H9 (cell line): ENCODE data around the gene LZIC. TPM values are rescaled to one million over a fixed set of nuclear protein-coding genes. Genes with fewer than 3 reads are reported as not detected.

ENCODE experiments used
- DNase-seq: peaks from one replicate; pipeline ENCODE4 v3.0.0-alpha.2; 2017
- H2AFZ ChIP-seq: one replicate; pipeline ENCODE4 v1.6.1; 2013; ENCODE audit warnings: mild to moderate bottlenecking, low read length, control low read depth, moderate library complexity
- H2AK5ac ChIP-seq: 2 replicates; pipeline ENCODE4 v1.6.1; 2013; ENCODE audit warnings: low read length, control low read depth, mixed read lengths; ENCODE audit not compliant: insufficient read length
- H2BK120ac ChIP-seq: one replicate; pipeline ENCODE4 v1.6.1; 2013; ENCODE audit warnings: low read depth, mild to moderate bottlenecking, low read length, control low read depth, inconsistent platforms; ENCODE audit not compliant: poor library complexity, severe bottlenecking
- H2BK12ac ChIP-seq: 2 replicates; pipeline ENCODE4 v1.6.1; 2013; ENCODE audit warnings: low read length, control low read depth, mixed read lengths, low read depth; ENCODE audit not compliant: insufficient read length
- H2BK15ac ChIP-seq: 2 replicates; pipeline ENCODE4 v1.6.1; 2013; ENCODE audit warnings: low read depth, low read length, control low read depth
- H2BK20ac ChIP-seq: one replicate; pipeline ENCODE4 v1.6.1; 2013; ENCODE audit warnings: low read depth, mild to moderate bottlenecking, low read length, control low read depth, inconsistent platforms; ENCODE audit not compliant: poor library complexity, severe bottlenecking
- H2BK5ac ChIP-seq: 2 replicates; pipeline ENCODE4 v1.6.1; 2013; ENCODE audit warnings: low read length, control low read depth, mixed read lengths; ENCODE audit not compliant: insufficient read length
- H3K14ac ChIP-seq: 2 replicates; pipeline ENCODE4 v1.6.1; 2013; ENCODE audit warnings: low read length, control low read depth; ENCODE audit not compliant: insufficient read depth
- H3K18ac ChIP-seq: 2 replicates; pipeline ENCODE4 v1.6.1; 2013; ENCODE audit warnings: low read depth, mild to moderate bottlenecking, mixed read lengths, low read length, control low read depth; ENCODE audit not compliant: insufficient read length
- H3K23ac ChIP-seq: 2 replicates; pipeline ENCODE4 v1.6.1; 2013; ENCODE audit warnings: low read length, control low read depth, mixed read lengths, low read depth; ENCODE audit not compliant: insufficient read length
- H3K23me2 ChIP-seq: 2 replicates; pipeline ENCODE4 v1.6.1; 2013; ENCODE audit warnings: low read depth, mild to moderate bottlenecking, mixed read lengths, low read length, control low read depth; ENCODE audit not compliant: insufficient read length, poor library complexity, severe bottlenecking
- H3K27ac ChIP-seq: 2 replicates; pipeline ENCODE4 v1.5.1; 2013; ENCODE audit warnings: low read length, control low read depth, mixed read lengths, low read depth; ENCODE audit not compliant: insufficient read length
- H3K27me3 ChIP-seq: 2 replicates; pipeline ENCODE4 v1.6.1; 2013; ENCODE audit warnings: low read length, control low read depth, inconsistent platforms; ENCODE audit not compliant: insufficient read depth
- H3K4ac ChIP-seq: 2 replicates; pipeline ENCODE4 v1.6.1; 2013; ENCODE audit warnings: low read depth, mild to moderate bottlenecking, control low read depth, inconsistent platforms, low read length, moderate library complexity
- H3K4me1 ChIP-seq: 2 replicates; pipeline ENCODE4 v1.6.1; 2013; ENCODE audit warnings: low read length, control low read depth, inconsistent platforms; ENCODE audit not compliant: insufficient read depth
- H3K4me2 ChIP-seq: 2 replicates; pipeline ENCODE4 v1.6.1; 2013; ENCODE audit warnings: low read length, control low read depth, mixed read lengths; ENCODE audit not compliant: insufficient read length, insufficient read depth
- H3K56ac ChIP-seq: 2 replicates; pipeline ENCODE4 v1.6.1; 2013; ENCODE audit warnings: low read depth, mild to moderate bottlenecking, mixed read lengths, low read length, control low read depth; ENCODE audit not compliant: insufficient read length
- H3K79me1 ChIP-seq: 2 replicates; pipeline ENCODE4 v1.6.1; 2013; ENCODE audit warnings: low read depth, mild to moderate bottlenecking, moderate library complexity, low read length, control low read depth, inconsistent platforms; ENCODE audit not compliant: insufficient read depth, poor library complexity, severe bottlenecking
- H3K79me2 ChIP-seq: 2 replicates; pipeline ENCODE4 v1.6.1; 2013; ENCODE audit warnings: low read length, control low read depth, inconsistent platforms; ENCODE audit not compliant: insufficient read depth
- H3K9ac ChIP-seq: 2 replicates; pipeline ENCODE4 v1.6.1; 2013; ENCODE audit warnings: low read length, control low read depth, mixed read lengths; ENCODE audit not compliant: insufficient read length; ENCODE audit errors: extremely low read depth
- H3K9me3 ChIP-seq: one replicate; pipeline ENCODE4 v1.6.1; 2013; ENCODE audit warnings: low read depth, low read length, inconsistent platforms; ENCODE audit not compliant: control insufficient read depth
- H3T11ph ChIP-seq: one replicate; pipeline ENCODE4 v1.6.1; 2013; ENCODE audit warnings: mild to moderate bottlenecking, low read length, control low read depth, inconsistent platforms
- H4K20me1 ChIP-seq: one replicate; pipeline ENCODE4 v1.6.1; 2013; ENCODE audit not compliant: control insufficient read depth, insufficient read length, insufficient read depth
- H4K5ac ChIP-seq: 2 replicates; pipeline ENCODE4 v1.6.1; 2013; ENCODE audit warnings: low read depth, mild to moderate bottlenecking, mixed read lengths, low read length, control low read depth; ENCODE audit not compliant: insufficient read length
- H4K8ac ChIP-seq: replicated peaks from 2 replicates; pipeline ENCODE4 v1.6.1; 2013; ENCODE audit warnings: low read length, control low read depth, mixed read lengths, low read depth; ENCODE audit not compliant: insufficient read length
- H4K91ac ChIP-seq: 2 replicates; pipeline ENCODE4 v1.6.1; 2013; ENCODE audit warnings: low read depth, mild to moderate bottlenecking, moderate library complexity, mixed read lengths, low read length, control low read depth; ENCODE audit not compliant: insufficient read length
- H3K27ac Mint-ChIP-seq, 3 experiments: 2 replicates in 2 of 3; 3 replicates in 1 of 3; pipeline ENCODE4 v1.8.0; 2020 to 2021; ENCODE audit warnings: mixed read lengths in 3 of 3, mild to moderate bottlenecking in 1 of 3, moderate library complexity in 1 of 3
- H3K27me3 Mint-ChIP-seq: 2 replicates; pipeline ENCODE4 v1.8.0; 2021; ENCODE audit warnings: low read depth, mild to moderate bottlenecking, moderate library complexity, mixed read lengths
- H3K36me3 Mint-ChIP-seq, 3 experiments: 2 replicates in 2 of 3; 3 replicates in 1 of 3; pipeline ENCODE4 v1.8.0; 2020 to 2021; ENCODE audit warnings: low read depth in 3 of 3, mixed read lengths in 3 of 3; ENCODE audit not compliant: insufficient read depth in 1 of 3
- H3K4me1 Mint-ChIP-seq, 2 experiments: 2 replicates each; pipeline ENCODE4 v1.8.0; 2020; ENCODE audit warnings: mixed read lengths in 2 of 2
- H3K4me3 Mint-ChIP-seq, 2 experiments: 2 replicates in 1 of 2; 3 replicates in 1 of 2; pipeline ENCODE4 v1.8.0; 2020 to 2021; ENCODE audit warnings: mild to moderate bottlenecking in 2 of 2, mixed read lengths in 2 of 2, moderate library complexity in 1 of 2
- H3K9me3 Mint-ChIP-seq, 2 experiments: 2 replicates in 1 of 2; 3 replicates in 1 of 2; pipeline ENCODE4 v1.8.0; 2020; ENCODE audit warnings: mild to moderate bottlenecking in 2 of 2, mixed read lengths in 2 of 2, moderate library complexity in 1 of 2
- WGBS: extraction: QIAGEN DNeasy Blood & Tissue Kit; methylation state at CpG from one replicate; pipeline ENCODE4 v1.1.7; 2013; ENCODE audit warnings: missing lambda C conversion rate, low lambda C conversion rate, mixed read lengths; ENCODE audit not compliant: insufficient read length; ENCODE audit errors: extremely low coverage; 5-methylcytosine and 5-hydroxymethylcytosine counted together
- total RNA-seq: library from RNA; stranded (reverse); gene quantifications from 2 replicates; pipeline ENCODE4 v1.2.1, GENCODE V29; 2021
- TF ChIP-seq, protein P1 (sequence below): fragments of 200-600 bp; sonication (generic); conservative IDR thresholded peaks from 3 replicates; pipeline ENCODE4 v1.8.0; 2021; ENCODE audit warnings: antibody characterized with exemption, mild to moderate bottlenecking

Gene LZIC
- total RNA-seq, 1 experiment from 2014 or later, result 22.9 TPM

DNA sequence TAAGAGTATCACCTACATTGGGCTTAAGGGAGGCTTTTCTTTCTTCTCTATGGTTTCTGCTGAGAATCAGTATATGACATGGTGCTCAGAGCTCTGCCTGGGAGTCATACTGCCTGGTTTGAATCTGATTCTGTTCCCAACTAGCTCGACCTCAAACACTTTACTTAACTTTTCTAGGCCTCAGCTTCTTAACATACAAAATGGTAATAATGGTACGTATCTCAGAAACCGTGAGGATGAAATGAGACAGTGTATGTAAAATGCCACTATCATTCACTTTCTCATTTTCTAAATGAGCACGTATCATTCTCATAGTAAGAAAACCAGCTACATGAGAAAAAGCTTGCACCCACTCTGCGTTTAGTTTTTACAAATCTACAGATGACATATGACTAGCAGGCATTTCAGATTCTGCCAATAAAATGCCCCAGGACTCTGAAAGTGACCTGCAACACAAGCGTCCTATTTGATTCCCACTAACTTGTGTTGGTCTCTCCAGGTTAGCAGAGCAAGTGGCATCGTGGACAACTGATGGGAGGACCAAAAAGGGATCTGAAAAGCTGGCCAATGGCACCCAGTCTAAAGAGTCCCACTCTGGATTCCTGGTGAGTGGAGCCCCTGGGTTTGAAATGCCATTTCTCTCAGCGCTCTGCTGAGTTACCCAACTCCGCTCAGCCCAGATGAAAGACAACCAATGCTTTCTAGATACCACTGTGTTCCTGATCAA, 39.2 kb downstream of the LZIC start:
- no peaks in the 10 kb centered on the region for H3K27me3 Mint-ChIP-seq
- no peak overlapping the region for H2BK120ac ChIP-seq
- H2BK5ac ChIP-seq, result no peak overlapping the region
- 0 out of 2 replicates have a peak, but pooled peaks cover 1% of the 10 kb centered on the region for H3K4me1 ChIP-seq
- no peaks in the 10 kb centered on the region for H3K27me3 ChIP-seq
- H3K79me2 ChIP-seq, result peaks cover 2% of the 10 kb centered on the region; the same call in 1 of the 2 replicates
- no peak overlapping the region for H3K4ac ChIP-seq
- no peak overlapping the region for H3K27ac Mint-ChIP-seq
- no peaks in the 10 kb centered on the region for H3K9me3 Mint-ChIP-seq
- H3K56ac ChIP-seq, result no peak overlapping the region
- H3K18ac ChIP-seq, result no peak overlapping the region
- no peak overlapping the region for H3K4me3 Mint-ChIP-seq
- no peak overlapping the region for H2BK12ac ChIP-seq
- no peaks in the 10 kb centered on the region for H3K23me2 ChIP-seq
- H3K4me1 Mint-ChIP-seq, result peaks cover 9 to 25% of the 10 kb centered on the region in 2 experiments
- TF ChIP-seq, protein P1, sequence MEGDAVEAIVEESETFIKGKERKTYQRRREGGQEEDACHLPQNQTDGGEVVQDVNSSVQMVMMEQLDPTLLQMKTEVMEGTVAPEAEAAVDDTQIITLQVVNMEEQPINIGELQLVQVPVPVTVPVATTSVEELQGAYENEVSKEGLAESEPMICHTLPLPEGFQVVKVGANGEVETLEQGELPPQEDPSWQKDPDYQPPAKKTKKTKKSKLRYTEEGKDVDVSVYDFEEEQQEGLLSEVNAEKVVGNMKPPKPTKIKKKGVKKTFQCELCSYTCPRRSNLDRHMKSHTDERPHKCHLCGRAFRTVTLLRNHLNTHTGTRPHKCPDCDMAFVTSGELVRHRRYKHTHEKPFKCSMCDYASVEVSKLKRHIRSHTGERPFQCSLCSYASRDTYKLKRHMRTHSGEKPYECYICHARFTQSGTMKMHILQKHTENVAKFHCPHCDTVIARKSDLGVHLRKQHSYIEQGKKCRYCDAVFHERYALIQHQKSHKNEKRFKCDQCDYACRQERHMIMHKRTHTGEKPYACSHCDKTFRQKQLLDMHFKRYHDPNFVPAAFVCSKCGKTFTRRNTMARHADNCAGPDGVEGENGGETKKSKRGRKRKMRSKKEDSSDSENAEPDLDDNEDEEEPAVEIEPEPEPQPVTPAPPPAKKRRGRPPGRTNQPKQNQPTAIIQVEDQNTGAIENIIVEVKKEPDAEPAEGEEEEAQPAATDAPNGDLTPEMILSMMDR, result no peak
- H3K9ac ChIP-seq, result no peak overlapping the region
- no peak overlapping the region for H3K4me2 ChIP-seq
- H4K20me1 ChIP-seq, result no peaks in the 10 kb centered on the region
- no peak overlapping the region for H4K5ac ChIP-seq
- H4K91ac ChIP-seq, result no peak overlapping the region
- H4K8ac ChIP-seq, result no peak overlapping the region
- H3K23ac ChIP-seq, result no peak overlapping the region
- H2BK15ac ChIP-seq, result no peak overlapping the region
- no peaks in the 10 kb centered on the region for H3K9me3 ChIP-seq
- H3T11ph ChIP-seq, result no peak overlapping the region
- WGBS, result no CpG with 5 or more reads among the region's 9 CpGs
- no peak overlapping the region for H2AK5ac ChIP-seq
- no peaks in the 10 kb centered on the region; a peak in 1 of 7 replicates for H3K36me3 Mint-ChIP-seq
- H3K14ac ChIP-seq, result no peak overlapping the region
- no peak overlapping the region for H3K27ac ChIP-seq
- no peak for DNase-seq
- H2AFZ ChIP-seq, result no peak overlapping the region
- no peak overlapping the region for H2BK20ac ChIP-seq
- no peaks in the 10 kb centered on the region for H3K79me1 ChIP-seq
